WI38 (cell line): ENCODE results near the gene BMPER.
A peak's percentile ranks its signal among the peaks of the same experiment; 100 is the strongest.

Source experiments
- H3K4me3 ChIP-seq: 2 replicates; pipeline ENCODE4 v1.5.1; 2011; ENCODE audit warnings: low read depth, mild to moderate bottlenecking, control low read depth, low read length
- CTCF ChIP-seq: IDR thresholded peaks from 2 replicates; pipeline ENCODE4 v1.5.1; 2012; ENCODE audit warnings: low read depth, mild to moderate bottlenecking, control low read depth, low read length

Gene BMPER

GRCh38 chr7:33888166-33888565, 17.2 kb upstream of the BMPER start:
- no peak overlapping the region for H3K4me3 ChIP-seq
- no peak for TF ChIP-seq CTCF

GRCh38 chr7:33892945-33893344, 12.4 kb upstream of the BMPER start:
- no peak for TF ChIP-seq CTCF
- no peak overlapping the region for H3K4me3 ChIP-seq

GRCh38 chr7:33893377-33893776, 12.0 kb upstream of the BMPER start:
- TF ChIP-seq CTCF, result no peak
- H3K4me3 ChIP-seq, result no peak overlapping the region

GRCh38 chr7:33895025-33895804, 10.1 kb upstream of the BMPER start:
- peak; percentile 95 for TF ChIP-seq CTCF
- no peak overlapping the region for H3K4me3 ChIP-seq

GRCh38 chr7:33900501-33900900, 4.8 kb upstream of the BMPER start:
- no peak for TF ChIP-seq CTCF
- no peak overlapping the region for H3K4me3 ChIP-seq

GRCh38 chr7:33901199-33901598, 4.1 kb upstream of the BMPER start:
- TF ChIP-seq CTCF, result no peak
- no peak overlapping the region for H3K4me3 ChIP-seq

- no peak for TF ChIP-seq CTCF
- no peak overlapping the region for H3K4me3 ChIP-seq
These were observed 3.5 kb upstream of the BMPER start for GRCh38 chr7:33901847-33902246.
